ENCODE results near the gene EEF2KMT.
A peak's percentile ranks its signal among the peaks of the same experiment; 100 is the strongest.
"Not testable (repeated sequence)": the region's sequence is repeated elsewhere in the genome, so short reads cannot be mapped to it uniquely, and the experiment has no call there.

The EEF2KMT gene

GRCh38 chr16:5095145-5095830 lies 2.3 kb downstream of the EEF2KMT start:
- DNase-seq (ENCODE audit: low read depth in 3 of 3): not testable (repeated sequence)

GRCh38 chr16:5093746-5094145 lies 3.8 kb downstream of the EEF2KMT start:
- DNase-seq (ENCODE audit: low read depth in 3 of 3): not testable (repeated sequence)

DNA sequence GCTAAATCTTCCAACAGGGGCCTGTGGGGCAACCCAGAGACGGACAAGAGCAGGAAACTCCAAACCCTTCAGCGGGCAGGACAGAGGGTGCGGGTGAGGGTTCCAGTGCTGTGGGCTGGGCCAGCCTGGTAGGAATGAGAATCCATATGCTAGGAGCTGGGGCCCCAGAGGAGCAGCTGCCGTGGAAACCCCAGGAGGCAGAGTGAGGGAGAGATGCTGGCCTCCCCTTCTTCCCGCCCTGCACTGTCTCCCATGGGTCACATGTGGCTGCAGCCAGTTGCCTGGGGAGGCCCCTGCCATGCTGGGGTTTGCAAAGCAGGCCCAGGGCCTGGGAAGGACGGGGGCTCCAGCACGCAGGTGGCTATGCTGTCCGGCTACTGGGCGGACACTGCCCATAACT lies 4.5 kb downstream of the EEF2KMT start:
- not testable (repeated sequence) for DNase-seq (ENCODE audit: low read depth in 3 of 3)

DNA sequence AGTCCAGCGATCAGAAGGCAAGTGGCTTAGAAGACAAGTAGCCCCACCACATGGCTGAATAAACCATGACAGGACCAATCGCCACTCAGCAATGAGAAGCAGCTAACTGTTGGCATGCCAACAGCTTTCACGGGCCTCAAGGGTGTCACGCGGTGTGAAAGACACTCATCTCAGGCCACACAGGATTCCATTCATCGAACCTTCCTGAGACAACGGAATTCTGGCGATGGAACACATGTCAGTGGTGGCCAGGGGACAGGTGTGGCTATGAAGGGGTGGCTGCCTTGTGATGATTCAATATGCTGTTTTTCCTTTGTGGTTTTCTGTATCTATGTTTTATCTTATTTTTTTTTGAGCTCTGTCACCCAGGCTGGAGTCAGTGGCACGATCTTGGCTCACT lies 7.0 kb downstream of the EEF2KMT start:
- not testable (repeated sequence) for DNase-seq (ENCODE audit: low read depth in 3 of 3)

DNA sequence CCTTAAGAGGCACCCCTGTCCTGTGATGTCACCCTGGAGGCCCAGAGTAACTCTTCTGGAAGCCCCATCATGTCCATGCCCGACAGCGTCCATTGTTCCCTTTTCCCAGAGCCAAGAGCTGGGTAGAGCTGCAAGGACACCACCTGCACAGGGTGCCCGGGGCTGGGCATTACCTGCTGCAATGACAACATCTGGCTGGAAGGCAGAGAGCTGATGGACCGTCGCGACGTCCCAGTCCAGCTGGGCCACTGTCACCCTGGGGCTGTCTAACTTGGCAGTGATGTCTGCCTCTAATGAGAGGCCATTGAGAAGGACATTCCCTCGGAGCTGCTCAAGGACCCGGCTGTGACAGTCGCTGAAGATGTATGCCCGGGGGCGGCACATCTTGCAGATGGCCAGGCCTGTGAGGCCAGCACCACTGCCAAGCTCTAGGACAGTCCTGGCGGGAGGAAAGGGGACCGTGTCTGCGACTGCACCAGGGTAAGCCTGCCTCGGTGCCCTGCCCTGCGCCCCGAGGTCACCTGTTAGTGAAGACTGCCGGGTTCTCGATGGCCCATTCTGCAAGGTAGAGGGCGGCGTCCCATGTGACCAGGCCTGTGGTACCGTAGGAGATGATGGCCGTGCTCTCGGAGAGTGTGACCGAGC lies 7.6 kb downstream of the EEF2KMT start:
- DNase-seq (ENCODE audit: low read depth in 3 of 3): not testable (repeated sequence)

DNA sequence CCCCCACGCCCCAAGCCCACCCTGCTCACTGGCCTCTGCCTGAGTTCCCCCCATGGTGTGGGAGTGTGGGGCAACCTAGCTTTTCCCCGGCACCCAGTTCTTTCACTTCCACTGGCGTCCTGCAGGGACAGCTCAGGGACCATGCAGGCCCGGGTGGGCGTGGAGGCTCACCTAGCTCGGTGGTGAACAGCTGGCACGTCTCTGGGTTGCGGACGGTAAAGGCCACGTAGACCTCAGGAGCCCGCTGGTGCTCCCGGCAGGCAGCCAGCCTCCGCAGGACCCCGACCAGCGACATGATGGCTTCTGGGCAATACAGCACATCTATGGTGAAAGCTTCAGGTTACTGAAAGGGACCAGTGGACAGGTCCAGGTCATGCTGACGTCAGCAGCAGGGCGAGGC lies 8.7 kb downstream of the EEF2KMT start:
- not testable (repeated sequence) for DNase-seq (ENCODE audit: low read depth in 3 of 3)

- DNase-seq (ENCODE audit: low read depth in 3 of 3): not testable (repeated sequence)
These were observed 9.4 kb downstream of the EEF2KMT start for GRCh38 chr16:5088086-5088790.

GRCh38 chr16:5085716-5086115 lies 11.9 kb downstream of the EEF2KMT start:
- not testable (repeated sequence) for DNase-seq (ENCODE audit: low read depth in 3 of 3)

- DNase-seq (ENCODE audit: low read depth in 3 of 3): peak in 2 of 3 experiments; percentile 21
These were observed 12.8 kb downstream of the EEF2KMT start for GRCh38 chr16:5084802-5085201.

DNA sequence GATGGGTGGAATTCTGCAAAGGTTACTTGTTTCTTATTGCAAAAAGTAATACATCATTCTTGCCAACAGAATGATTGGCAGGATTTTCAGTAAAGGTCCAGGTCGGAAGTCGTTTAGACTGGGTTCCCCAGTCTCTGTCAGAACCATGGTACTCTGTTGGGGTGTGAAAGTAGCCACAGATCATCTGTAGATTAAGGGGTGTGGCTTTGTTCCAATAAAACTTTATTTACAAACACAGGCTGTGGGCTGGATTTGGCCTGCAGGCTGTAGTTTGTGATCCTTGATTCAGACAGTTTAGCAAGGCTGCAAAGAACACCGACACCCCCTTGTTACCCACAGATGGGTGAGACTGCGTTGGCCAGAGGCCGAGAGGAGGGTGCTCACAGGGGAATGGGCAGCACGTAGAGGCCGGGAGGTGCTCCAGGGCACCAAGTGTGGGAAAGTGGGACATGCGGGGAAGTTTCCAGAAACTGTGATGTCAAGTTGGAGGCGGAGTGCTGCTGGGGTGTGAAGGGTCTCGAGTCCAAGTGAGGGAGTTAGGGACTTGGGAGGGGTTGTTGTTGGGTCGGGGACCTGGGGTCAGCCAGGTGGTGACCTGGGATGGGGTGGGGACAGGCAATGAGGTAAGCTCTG lies 13.4 kb downstream of the EEF2KMT start:
- DNase-seq (ENCODE audit: low read depth in 3 of 3): not testable (repeated sequence)

DNA sequence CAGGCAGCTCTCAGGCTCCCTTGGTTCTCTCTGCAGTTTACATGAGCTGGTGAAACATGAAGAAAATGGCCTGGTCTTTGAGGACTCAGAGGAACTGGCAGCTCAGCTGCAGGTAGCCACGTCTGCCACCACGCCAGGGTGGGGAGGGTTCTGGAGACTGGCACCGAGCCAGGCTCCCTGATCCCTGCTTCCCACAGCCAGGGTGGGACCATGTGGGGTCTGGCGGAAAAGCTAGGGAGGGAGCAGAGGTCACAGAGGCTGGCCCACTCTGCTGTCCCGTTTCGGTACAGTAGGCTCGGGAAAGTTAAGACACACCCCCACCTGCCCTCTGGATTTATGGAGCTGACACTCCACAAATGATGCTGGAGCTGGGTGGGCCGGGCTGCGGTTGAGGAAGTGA lies 13.9 kb downstream of the EEF2KMT start:
- DNase-seq (ENCODE audit: low read depth in 3 of 3): not testable (repeated sequence)

- not testable (repeated sequence) for DNase-seq (ENCODE audit: low read depth in 3 of 3)
These were observed 16.6 kb downstream of the EEF2KMT start for GRCh38 chr16:5080996-5081395.

DNA sequence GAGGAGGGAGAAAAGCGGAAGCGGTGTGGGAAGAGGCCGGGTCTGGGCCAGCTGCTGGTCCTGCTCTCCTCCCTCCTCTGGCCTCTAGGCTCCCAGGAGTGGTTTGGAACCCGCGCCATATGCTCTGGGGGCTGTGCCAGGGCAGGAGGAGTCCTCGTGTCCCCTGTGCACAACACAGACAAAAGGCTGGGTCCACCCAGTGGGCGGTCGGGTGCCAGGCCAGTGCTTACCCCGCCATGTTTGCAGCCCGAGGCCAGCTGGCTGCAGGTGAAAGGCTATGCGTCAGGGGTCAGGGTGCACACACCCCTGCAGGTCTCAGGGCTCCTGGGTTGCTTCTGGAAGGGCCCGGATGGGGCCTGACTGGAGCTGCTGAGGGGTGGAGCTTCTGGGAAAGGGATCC lies 17.1 kb downstream of the EEF2KMT start:
- not testable (repeated sequence) for DNase-seq (ENCODE audit: low read depth in 3 of 3)

GRCh38 chr16:5078626-5079025 lies 19.0 kb downstream of the EEF2KMT start:
- no peak for DNase-seq (ENCODE audit: low read depth in 3 of 3)

GRCh38 chr16:5077304-5077703 lies 20.3 kb downstream of the EEF2KMT start:
- DNase-seq (ENCODE audit: low read depth in 3 of 3): no peak

GRCh38 chr16:5075637-5076036 lies 22.0 kb downstream of the EEF2KMT start:
- no peak for DNase-seq (ENCODE audit: low read depth in 3 of 3)

GRCh38 chr16:5073771-5074170 lies 23.8 kb downstream of the EEF2KMT start:
- not testable (repeated sequence) for DNase-seq (ENCODE audit: low read depth in 3 of 3)

GRCh38 chr16:5073279-5073629 lies 24.3 kb downstream of the EEF2KMT start:
- no peak for DNase-seq (ENCODE audit: low read depth in 3 of 3)

- DNase-seq (ENCODE audit: low read depth in 3 of 3): no peak
These were observed 25.0 kb downstream of the EEF2KMT start for GRCh38 chr16:5072334-5073278.

DNA sequence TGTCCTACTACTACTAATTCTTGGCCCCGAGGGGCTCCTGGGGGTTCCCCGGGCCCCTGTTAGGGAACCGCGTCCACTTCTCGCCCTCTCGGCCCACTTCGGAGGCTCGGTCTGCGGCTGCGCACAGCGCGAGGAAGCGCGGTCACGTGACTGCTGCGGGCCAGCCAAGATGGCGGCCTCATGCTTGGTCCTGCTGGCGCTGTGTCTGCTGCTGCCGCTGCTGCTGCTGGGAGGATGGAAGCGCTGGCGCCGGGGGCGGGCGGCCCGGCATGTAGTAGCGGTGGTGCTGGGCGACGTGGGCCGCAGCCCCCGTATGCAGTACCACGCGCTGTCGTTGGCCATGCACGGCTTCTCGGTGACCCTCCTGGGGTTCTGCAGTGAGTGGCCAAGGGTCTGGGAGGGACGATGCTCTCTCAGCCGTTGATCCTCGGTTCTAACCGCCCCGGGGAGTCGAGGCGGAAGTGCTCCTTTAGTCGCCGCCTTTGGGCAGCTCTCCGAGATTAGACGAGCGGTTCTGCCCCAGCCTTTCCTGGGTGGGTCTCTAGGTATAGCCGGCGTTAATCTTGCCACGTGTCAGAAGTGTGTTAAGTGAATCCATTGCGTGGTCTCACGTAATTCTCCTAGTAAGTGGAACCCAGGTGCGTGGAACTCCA lies 25.8 kb downstream of the EEF2KMT start, which contains the start of gene ALG1:
TSS of gene ALG1 (plus strand) at position 163 of the 653 bp plus-strand sequence. CDS start at position 170, 7 bp downstream.
- DNase-seq (ENCODE audit: low read depth in 3 of 3): peak; percentile 76 to 82 (median 80)

DNA sequence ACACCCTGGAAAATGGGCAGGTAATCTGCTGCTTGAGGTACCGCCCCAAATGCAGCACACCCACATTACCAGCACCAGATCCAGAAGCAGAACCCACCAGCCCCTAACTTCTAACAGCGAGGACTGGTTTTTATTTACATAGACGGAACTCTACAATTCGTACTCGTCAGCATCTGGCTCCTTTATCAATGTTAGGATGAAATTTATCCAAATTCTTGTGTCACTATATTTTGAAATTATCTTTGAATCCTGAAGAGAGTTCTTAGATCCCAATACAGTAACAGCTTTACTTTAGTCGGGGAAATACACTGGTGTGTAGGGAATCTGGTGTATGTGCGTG lies 26.3 kb downstream of the EEF2KMT start:
- no peak for DNase-seq (ENCODE audit: low read depth in 3 of 3)
